ENCODE data around the gene CABP4.
"Not testable (repeated sequence)": the region's sequence is repeated elsewhere in the genome, so short reads cannot be mapped to it uniquely, and the experiment has no call there.

Gene CABP4

GRCh38 chr11:67483831-67484665 is 28.9 kb downstream of the CABP4 start:
- no peak for DNase-seq

GRCh38 chr11:67484847-67485311 is 29.7 kb downstream of the CABP4 start:
- DNase-seq, result no peak

- not testable (repeated sequence) for DNase-seq
These were observed 30.8 kb downstream of the CABP4 start for GRCh38 chr11:67485873-67486361.

GRCh38 chr11:67486481-67487195 is 31.5 kb downstream of the CABP4 start:
- no peak for DNase-seq

- DNase-seq, result no peak
These were observed 34.2 kb downstream of the CABP4 start for GRCh38 chr11:67489203-67489884.

- DNase-seq, result no peak
These were observed 35.0 kb downstream of the CABP4 start for GRCh38 chr11:67489885-67490726.

GRCh38 chr11:67490727-67491065 is 35.5 kb downstream of the CABP4 start:
- DNase-seq, result no peak

- DNase-seq, result no peak
These were observed 36.3 kb downstream of the CABP4 start for GRCh38 chr11:67491276-67492068.

- no peak for DNase-seq
These were observed 37.0 kb downstream of the CABP4 start for GRCh38 chr11:67492069-67492727.

GRCh38 chr11:67492801-67493547 is 37.8 kb downstream of the CABP4 start:
- DNase-seq, result no peak

- no peak for DNase-seq
These were observed 38.6 kb downstream of the CABP4 start for GRCh38 chr11:67493548-67494370.

GRCh38 chr11:67494371-67495233 is 39.4 kb downstream of the CABP4 start:
- no peak for DNase-seq

- DNase-seq, result no peak
These were observed 40.3 kb downstream of the CABP4 start for GRCh38 chr11:67495234-67496005.

GRCh38 chr11:67496113-67496512 is 41.0 kb downstream of the CABP4 start:
- DNase-seq, result no peak

GRCh38 chr11:67497656-67498291 is 42.6 kb downstream of the CABP4 start:
- DNase-seq, result no peak

GRCh38 chr11:67498544-67498972 is 43.4 kb downstream of the CABP4 start:
- no peak for DNase-seq

All from NCI-H1930 (cell line).